NK-92 (cell line): ENCODE data around the gene TKTL1.

Experiments
- DNase-seq: peaks from one replicate; lab custom pipeline; 2025; ENCODE audit not compliant: unreplicated experiment; lab: John Stamatoyannopoulos, UW

Gene TKTL1

DNA sequence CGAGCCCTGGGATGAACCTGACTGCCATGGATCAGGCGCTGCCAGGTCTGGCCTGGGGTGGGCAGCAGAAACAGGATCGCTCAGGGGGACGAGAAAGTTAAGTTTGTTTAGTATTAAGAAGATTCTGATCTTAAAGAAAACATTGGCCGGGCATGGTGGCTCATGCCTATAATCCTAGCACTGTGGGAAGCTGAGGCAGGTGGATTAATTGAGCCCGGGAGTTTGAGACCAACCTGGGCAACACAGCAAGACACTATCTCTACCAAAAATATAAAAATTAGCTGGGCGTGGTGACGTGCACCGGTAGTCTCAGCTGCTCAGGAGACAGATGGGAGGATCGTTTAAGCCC, 79.5 kb downstream of the TKTL1 start:
- DNase-seq = no peak

DNA sequence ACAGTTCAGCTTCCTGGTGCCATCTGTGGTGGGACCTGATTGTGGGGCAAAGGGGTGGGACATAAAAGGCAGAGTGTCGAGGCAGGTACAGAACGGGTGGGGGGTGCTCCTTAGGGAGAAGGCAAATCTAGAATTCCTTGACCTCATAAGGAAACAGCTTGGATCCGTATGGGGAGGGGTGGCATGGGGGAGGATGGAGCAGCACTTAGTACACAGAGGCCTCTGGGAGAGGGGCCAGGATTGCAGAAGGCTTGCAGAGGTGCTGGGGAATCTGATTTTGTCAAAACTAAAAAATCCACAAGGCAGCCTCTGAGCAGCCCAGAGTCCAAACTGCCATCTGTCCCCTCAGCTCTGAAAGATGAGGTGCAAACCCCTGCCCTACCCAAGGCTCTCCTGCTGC, 81.2 kb downstream of the TKTL1 start:
- no peak for DNase-seq

DNA sequence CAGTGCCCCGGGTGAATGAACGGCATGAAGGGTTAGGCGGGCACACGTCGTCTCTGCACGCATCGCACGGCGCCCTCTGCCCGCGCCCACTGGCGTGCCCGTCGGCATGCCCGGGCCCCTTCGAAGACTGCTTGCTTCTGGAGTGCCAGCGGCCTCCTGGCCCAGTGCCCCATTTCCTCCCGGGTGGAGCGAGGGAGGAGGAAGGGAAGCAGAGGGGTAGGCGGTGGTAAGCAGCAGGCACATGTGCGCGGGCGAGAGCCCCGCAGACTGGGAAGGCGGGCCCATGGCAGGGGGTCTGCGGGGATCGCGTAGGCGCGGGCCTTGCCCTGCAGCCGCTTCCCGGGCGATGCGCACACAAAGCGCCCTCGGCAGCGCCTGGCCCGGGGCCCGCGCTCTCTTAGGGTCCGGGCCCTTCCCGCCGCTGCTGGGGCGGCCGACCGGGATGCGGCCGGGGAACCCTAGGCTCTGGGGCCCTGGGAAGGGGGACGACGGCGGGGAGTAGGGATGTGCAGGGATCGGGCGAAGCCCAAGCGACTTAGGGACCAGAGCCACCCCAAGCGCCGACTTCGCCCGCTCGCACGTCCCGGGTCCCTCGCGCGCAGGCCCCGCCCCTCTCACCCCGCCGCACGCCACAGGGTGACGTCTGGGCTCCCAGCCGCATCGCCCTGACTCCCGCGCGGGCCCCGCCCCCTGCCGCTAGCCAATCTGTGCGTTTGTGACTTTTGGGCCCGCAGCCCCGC, 82.6 kb downstream of the TKTL1 start:
- no peak for DNase-seq

DNA sequence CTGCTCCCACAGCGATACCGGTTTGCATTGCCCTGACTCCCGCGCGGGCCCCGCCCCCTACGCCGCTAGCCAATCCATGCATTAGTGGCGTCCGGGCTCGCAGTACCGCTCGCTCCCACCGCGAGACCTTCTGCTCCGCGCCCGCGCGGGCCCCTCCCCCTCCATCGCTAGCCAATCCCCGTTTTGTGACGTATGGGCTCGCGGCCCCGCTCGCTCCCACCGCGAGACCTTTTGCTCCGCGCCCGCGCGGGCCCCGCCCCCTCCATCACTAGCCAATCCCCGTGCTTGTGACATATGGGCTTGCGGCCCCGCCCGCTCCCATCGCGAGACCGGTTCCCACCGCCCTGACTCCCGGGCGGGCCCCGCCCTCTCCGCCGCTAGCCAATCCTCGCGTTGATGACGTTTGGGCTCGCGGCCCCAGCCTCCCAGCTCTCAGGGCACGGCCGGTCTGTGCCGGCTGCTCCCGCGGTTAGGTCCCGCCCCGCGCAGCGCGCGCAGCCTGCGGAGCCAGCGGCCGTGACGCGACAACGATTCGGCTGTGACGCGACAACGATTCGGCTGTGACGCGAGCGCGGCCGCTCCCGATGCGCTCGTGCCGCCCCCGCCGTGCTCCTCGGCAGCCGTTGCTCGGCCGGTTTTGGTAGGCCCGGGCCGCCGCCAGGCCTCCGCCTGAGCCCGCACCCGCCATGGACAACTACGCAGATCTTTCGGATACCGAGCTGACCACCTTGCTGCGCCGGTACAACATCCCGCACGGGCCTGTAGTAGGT, 83.4 kb downstream of the TKTL1 start, which contains the start of gene EMD:
Gene EMD (plus strand): TSS at position 497 of the 770 bp plus-strand sequence. CDS start 190 bp downstream, at position 687.
- DNase-seq = peak; percentile 83

DNA sequence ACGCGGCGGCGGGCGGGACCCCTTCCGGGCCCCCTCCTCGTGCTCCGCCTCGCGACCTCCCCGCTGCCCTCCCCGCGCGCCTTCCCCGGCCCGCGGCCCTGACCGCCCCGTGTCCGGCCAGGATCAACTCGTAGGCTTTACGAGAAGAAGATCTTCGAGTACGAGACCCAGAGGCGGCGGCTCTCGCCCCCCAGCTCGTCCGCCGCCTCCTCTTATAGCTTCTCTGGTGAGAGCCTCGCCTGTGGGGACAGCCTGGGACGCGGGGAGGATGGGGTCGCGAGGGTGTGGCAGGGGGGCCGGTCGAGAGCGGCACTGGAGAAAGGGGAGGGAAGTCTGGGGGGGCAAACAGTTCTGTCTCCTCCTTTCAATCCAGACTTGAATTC, 84.0 kb downstream of the TKTL1 start:
- DNase-seq = no peak
